ENCODE results near the gene SATL1.

Gene SATL1

GRCh38 chrX:85223359-85223758 is 20.2 kb downstream of the SATL1 start:
- no peaks in the 10 kb centered on the region for H3K36me3 ChIP-seq (replicated peaks)

GRCh38 chrX:85221361-85221760 is 22.2 kb downstream of the SATL1 start:
- Histone ChIP-seq H3K27me3 (replicated peaks) (no peaks in the 10 kb centered on the region), H3K27ac (no peak overlapping the region), H3K4me3 (ENCODE audit: low read depth, low read length) (no peak overlapping the region), H3K36me3 (replicated peaks) (no peaks in the 10 kb centered on the region)
- TF ChIP-seq CTCF (IDR thresholded peaks at IDR 0.05; ENCODE audit: low read depth, low read length, missing control alignments), result no peak
- in situ Hi-C loops (cut with HindIII; ENCODE audit: low pct_ligation_motif_present, low sequenced_read_pairs), result no loop called here
- no peak for DNase-seq

More at GRCh38 chrX:85223359-85223758, 20.2 kb downstream of the SATL1 start:
- no peaks in the 10 kb centered on the region for H3K27me3 ChIP-seq (replicated peaks)
- in situ Hi-C loops (cut with HindIII; ENCODE audit: low pct_ligation_motif_present, low sequenced_read_pairs), result no loop called here
- H3K27ac ChIP-seq, result no peak overlapping the region
- TF ChIP-seq CTCF (IDR thresholded peaks at IDR 0.05; ENCODE audit: low read depth, low read length, missing control alignments), result no peak
- DNase-seq, result no peak
- H3K4me3 ChIP-seq (ENCODE audit: low read depth, low read length), result no peak overlapping the region

GRCh38 chrX:85215946-85216345 is 27.6 kb downstream of the SATL1 start:
- no peak for TF ChIP-seq CTCF (IDR thresholded peaks at IDR 0.05; ENCODE audit: low read depth, low read length, missing control alignments)

GRCh38 chrX:85213792-85214530 is 29.6 kb downstream of the SATL1 start:
- Histone ChIP-seq H3K27ac (no peak overlapping the region), H3K27me3 (replicated peaks) (no peaks in the 10 kb centered on the region), H3K4me3 (ENCODE audit: low read depth, low read length) (no peak overlapping the region), H3K36me3 (replicated peaks) (no peaks in the 10 kb centered on the region)
- in situ Hi-C loops (cut with HindIII; ENCODE audit: low pct_ligation_motif_present, low sequenced_read_pairs), result no loop called here
- no peak for TF ChIP-seq CTCF (IDR thresholded peaks at IDR 0.05; ENCODE audit: low read depth, low read length, missing control alignments)
- DNase-seq, result no peak

More at GRCh38 chrX:85215946-85216345, 27.6 kb downstream of the SATL1 start:
- no peaks in the 10 kb centered on the region for H3K36me3 ChIP-seq (replicated peaks)
- no peak overlapping the region for H3K27ac ChIP-seq
- H3K4me3 ChIP-seq (ENCODE audit: low read depth, low read length), result no peak overlapping the region
- DNase-seq, result no peak
- no peaks in the 10 kb centered on the region for H3K27me3 ChIP-seq (replicated peaks)
- in situ Hi-C loops (cut with HindIII; ENCODE audit: low pct_ligation_motif_present, low sequenced_read_pairs), result no loop called here

GRCh38 chrX:85203461-85203970 is 40.1 kb downstream of the SATL1 start:
- Histone ChIP-seq H3K4me3 (ENCODE audit: low read depth, low read length) (no peak overlapping the region), H3K27me3 (replicated peaks) (no peaks in the 10 kb centered on the region), H3K27ac (no peak overlapping the region), H3K36me3 (replicated peaks) (no peaks in the 10 kb centered on the region)
- TF ChIP-seq CTCF (IDR thresholded peaks at IDR 0.05; ENCODE audit: low read depth, low read length, missing control alignments), result no peak
- DNase-seq, result no peak
- in situ Hi-C loops (cut with HindIII; ENCODE audit: low pct_ligation_motif_present, low sequenced_read_pairs), result no loop called here
